Kidney tubule cell (primary cell): ENCODE measurements around the gene TCF3.

Experiments
- DNase-seq: peaks from one replicate; pipeline ENCODE4 v3.0.0-alpha.2; 2018; ENCODE audit warnings: low spot score

The TCF3 gene

GRCh38 chr19:1560286-1560882 lies 92.0 kb downstream of the TCF3 start:
- no peak for DNase-seq
